Measurements from ENCODE around the gene CDC20. TPM values are rescaled to one million over a fixed set of nuclear protein-coding genes. Genes with fewer than 3 reads are reported as not detected.

The CDC20 gene
- total RNA-seq, 2 experiments from 2014 or later = 152 to 155 TPM

DNA sequence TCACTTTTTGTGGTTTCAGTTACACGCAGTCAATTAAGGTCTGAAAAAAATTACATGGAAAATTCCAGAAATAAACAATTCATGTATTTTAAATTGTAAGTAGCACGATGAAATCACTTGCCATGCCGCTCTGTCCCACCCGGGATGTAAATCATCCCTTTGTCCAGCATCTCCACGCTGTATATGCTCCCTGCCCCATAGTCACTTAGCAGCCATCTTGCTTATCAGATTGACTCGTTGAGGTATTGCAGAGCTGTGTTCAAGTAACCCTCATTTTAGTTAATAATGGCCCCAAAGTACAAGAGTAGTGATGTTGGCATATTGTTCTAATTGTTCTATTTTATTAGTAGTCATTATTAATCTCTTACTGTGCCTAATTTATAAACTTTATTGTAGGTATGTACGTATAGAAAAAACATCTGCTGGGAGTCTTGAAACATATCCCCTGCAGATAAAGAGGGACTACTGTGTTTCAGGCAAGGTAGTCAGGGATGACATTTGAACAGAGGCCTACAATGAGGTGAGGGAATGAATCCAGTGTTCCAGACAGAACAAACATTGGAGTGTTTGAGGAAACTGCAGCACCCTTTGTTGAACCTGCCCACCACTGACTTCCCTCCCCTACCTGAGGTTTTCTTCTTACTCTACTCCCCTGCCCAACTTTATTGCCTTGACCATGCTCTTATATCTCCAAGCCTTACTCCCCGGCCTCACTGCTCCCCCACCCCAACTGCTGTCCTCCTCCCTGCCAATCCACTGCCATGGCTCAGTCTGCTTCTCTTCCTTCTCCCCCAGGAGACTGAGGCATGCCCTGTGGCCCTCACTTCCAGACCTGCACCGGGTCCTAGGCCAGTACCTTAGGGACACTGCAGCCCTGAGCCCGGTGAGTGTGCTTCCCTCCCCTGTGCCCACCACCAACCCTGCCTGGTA, 7.1 kb upstream of the CDC20 start:
- Mint-ChIP-seq H3K36me3 (peaks cover 3% of the 10 kb centered on the region), H3K27me3 (no peaks in the 10 kb centered on the region), H3K27ac (no peak overlapping the region), H3K9me3 (no peaks in the 10 kb centered on the region), H3K4me1 (ENCODE audit: low read depth) (peaks cover 2% of the 10 kb centered on the region), H3K4me3 (no peak overlapping the region)
- intact Hi-C loops (cut with micrococcal nuclease) = no loop called here
- DNase-seq = no peak
- CTCF ChIA-PET = interaction anchor here (0.8 kb wide), 1 partner anchor 105 kb away, joined by 3 read pairs; no protein-coding TSS in a partner anchor
- POLR2A ChIA-PET = no interaction called here

DNA sequence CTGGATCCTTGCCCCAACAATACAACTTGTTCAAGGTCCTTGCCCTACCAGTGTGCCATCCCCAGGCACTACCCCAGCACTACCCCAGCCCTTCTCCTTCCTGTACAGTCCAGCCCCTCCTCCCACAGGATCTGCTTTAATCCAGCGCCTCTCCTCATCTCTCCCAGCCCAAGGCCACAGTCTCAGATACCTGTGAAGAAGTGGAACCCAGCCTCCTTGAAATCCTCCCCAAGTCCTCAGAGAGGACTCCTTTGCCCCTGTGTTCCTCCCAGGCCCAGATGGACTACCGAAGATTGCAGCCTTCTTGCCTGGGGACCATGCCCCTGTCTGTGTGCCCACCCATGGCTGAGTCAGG, 6.5 kb upstream of the CDC20 start:
- ChIA-PET POLR2A (no interaction called here), CTCF (interaction anchor here (0.8 kb wide), 1 partner anchor 106 kb away, joined by 3 read pairs; no protein-coding TSS in a partner anchor)
- no peak for DNase-seq
- Mint-ChIP-seq H3K27ac (no peak overlapping the region), H3K4me1 (ENCODE audit: low read depth) (peaks cover 2% of the 10 kb centered on the region), H3K36me3 (peaks cover 3% of the 10 kb centered on the region), H3K4me3 (no peak overlapping the region), H3K27me3 (no peaks in the 10 kb centered on the region), H3K9me3 (no peaks in the 10 kb centered on the region)
- intact Hi-C loops (cut with micrococcal nuclease) = no loop called here

DNA sequence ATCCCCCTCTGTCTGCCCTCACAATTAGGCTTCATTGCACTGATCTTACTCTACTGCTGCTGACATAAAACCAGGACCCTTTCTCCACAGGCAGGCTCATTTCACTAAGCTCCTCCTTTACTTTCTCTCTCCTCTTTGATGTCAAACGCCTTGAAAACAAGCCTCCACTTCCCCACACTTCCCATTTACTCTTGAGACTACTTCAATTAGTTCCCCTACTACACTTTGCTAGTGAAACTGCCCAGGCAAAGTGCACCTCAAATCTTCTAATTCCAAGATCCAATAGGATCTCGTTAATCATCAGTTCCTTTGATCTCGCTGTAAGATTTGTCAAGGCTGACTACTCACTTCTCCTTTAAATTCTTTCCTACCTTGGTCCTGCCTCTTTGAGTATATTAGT, 5.9 kb upstream of the CDC20 start:
- intact Hi-C loops (cut with micrococcal nuclease) = no loop called here
- no peak overlapping the region for H3K27ac Mint-ChIP-seq
- H3K4me1 Mint-ChIP-seq (ENCODE audit: low read depth) = peaks cover 4% of the 10 kb centered on the region
- no peak overlapping the region for H3K4me3 Mint-ChIP-seq
- H3K27me3 Mint-ChIP-seq = no peaks in the 10 kb centered on the region
- H3K9me3 Mint-ChIP-seq = no peaks in the 10 kb centered on the region
- no peak for DNase-seq
- CTCF ChIA-PET = interaction anchor here (0.8 kb wide), 1 partner anchor 106 kb away, joined by 3 read pairs; no protein-coding TSS in a partner anchor
- POLR2A ChIA-PET = interaction anchor here (0.6 kb wide), 1 partner anchor 73 kb away, joined by 3 read pairs; no protein-coding TSS in a partner anchor
- H3K36me3 Mint-ChIP-seq = peaks cover 3% of the 10 kb centered on the region

DNA sequence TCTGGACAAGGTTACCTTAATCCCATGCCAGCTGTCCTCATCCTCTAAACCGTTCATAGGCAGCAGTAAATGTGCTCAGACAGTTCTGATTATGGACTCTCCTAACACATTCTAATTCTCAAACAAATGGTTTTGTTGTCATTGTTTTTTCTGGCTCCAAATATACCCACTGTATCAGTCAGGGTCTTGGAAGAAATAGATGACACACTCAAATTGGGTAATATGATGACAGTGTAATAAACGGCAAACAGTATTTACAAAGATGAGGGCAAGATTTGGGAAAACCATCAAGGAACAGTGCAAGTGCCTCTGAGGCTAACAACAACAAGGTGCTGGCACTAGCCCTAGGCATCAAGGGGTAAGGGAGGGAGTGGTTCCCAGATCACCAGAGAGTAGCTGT, 4.3 kb upstream of the CDC20 start:
- intact Hi-C loops (cut with micrococcal nuclease) = no loop called here
- Mint-ChIP-seq H3K9me3 (no peaks in the 10 kb centered on the region), H3K4me1 (ENCODE audit: low read depth) (peaks cover 4% of the 10 kb centered on the region), H3K4me3 (no peak overlapping the region), H3K36me3 (peaks cover 7% of the 10 kb centered on the region), H3K27me3 (no peaks in the 10 kb centered on the region), H3K27ac (no peak overlapping the region)
- ChIA-PET CTCF (interaction anchor here (0.9 to 1.1 kb wide), 2 partner anchors 60 to 127 kb away, joined by 3 to 4 read pairs; no protein-coding TSS in a partner anchor), POLR2A (no interaction called here)
- no peak for DNase-seq

DNA sequence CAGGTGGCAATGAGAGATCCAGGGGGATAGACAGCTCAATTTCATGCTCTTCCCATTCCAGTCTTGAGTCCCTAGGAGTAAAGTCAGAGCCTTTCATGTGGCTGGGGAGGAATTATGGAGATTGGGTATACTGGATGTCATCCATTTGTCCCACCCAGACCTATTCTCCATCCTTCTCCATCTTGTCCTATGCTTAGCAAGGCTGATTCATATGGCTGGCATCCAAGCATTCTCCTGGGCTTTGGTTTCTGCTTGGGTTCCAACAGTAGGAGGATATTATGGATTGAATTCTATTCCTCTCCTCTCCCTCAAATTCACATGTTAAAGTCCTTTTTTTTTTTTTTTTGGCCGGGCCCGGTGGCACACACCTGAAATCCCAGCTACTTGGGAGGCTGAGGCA, 3.8 kb upstream of the CDC20 start:
- Mint-ChIP-seq H3K9me3 (no peaks in the 10 kb centered on the region), H3K27me3 (no peaks in the 10 kb centered on the region), H3K4me3 (no peak overlapping the region), H3K27ac (no peak overlapping the region), H3K36me3 (peaks cover 12% of the 10 kb centered on the region), H3K4me1 (ENCODE audit: low read depth) (peaks cover 7% of the 10 kb centered on the region)
- no peak for DNase-seq
- POLR2A ChIA-PET = no interaction called here
- CTCF ChIA-PET = interaction anchor here (0.9 to 1.1 kb wide), 2 partner anchors 59 to 128 kb away, joined by 3 to 4 read pairs; no protein-coding TSS in a partner anchor
- intact Hi-C loops (cut with micrococcal nuclease) = no loop called here

DNA sequence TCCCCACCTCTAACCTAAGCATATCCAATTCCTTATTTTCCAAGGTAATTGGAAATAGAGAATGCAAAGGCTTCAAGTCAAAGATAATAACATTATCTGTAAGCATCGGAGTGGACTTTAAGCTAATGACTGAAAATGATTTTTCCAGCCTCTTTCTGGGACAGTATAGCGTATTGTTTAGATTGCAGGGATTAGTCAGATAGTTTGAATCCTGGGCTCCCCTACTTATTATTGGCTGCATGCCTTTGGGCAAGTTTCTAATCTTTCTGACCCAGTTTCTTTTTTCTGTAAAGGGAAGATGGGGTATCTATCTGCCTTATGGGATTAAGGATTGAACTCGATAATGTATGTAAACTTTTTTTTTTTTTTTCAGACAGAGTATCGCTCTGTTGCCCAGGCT, 1.5 kb upstream of the CDC20 start:
- Mint-ChIP-seq H3K27ac (no peak overlapping the region), H3K36me3 (peaks cover 34% of the 10 kb centered on the region), H3K27me3 (no peaks in the 10 kb centered on the region), H3K4me1 (ENCODE audit: low read depth) (peaks cover 26% of the 10 kb centered on the region), H3K4me3 (peak overlapping the region; percentile 84), H3K9me3 (no peaks in the 10 kb centered on the region)
- ChIA-PET POLR2A (interaction anchor here (2.9 kb wide), 1 partner anchor 10 kb away, joined by 23 read pairs; the partner anchor contains the start of gene ELOVL1), CTCF (interaction anchor here (1.6 to 2.2 kb wide), 2 partner anchors 33 to 134 kb away, joined by 4 to 7 read pairs; no protein-coding TSS in a partner anchor)
- intact Hi-C loops (cut with micrococcal nuclease) = no loop called here
- DNase-seq = no peak

DNA sequence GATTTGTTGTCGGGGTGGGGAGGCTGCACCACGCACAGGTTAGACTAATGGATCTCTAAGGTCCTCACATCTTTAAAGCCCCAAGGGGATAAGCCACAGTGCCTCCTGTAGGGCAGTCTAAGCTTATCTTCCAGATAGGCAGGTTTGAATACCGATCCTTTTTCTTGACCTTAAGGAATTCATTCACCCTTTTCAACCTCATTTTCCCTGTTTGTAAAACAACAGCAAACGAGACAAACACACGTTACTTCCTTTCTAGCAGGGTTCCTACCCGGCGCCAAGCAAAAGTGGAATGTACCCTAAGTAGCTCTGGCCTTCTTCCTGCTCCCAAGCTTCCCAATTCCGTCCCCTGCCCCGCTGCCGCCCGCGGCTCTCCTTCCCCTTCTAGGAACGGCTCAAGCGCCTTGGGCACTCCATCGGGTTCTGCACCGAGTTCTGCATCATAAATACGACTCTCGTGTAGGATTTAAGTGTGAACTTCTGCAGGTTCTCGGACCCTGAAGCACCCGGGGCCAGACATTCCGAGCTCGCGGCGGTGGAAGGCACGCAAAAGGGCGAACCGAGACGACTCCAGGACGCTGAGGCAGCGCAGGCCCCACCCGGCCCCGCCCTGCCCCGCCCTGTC, 548 bp upstream of the CDC20 start:
- Mint-ChIP-seq H3K27me3 (no peaks in the 10 kb centered on the region), H3K4me1 (ENCODE audit: low read depth) (peaks cover 28% of the 10 kb centered on the region), H3K36me3 (peaks cover 37% of the 10 kb centered on the region), H3K27ac (peak overlapping the region; percentile 74), H3K9me3 (no peaks in the 10 kb centered on the region), H3K4me3 (peak overlapping the region; percentile 84)
- intact Hi-C loops (cut with micrococcal nuclease) = loop anchor here (1.0 to 2.0 kb wide), 5 partner anchors 10 to 185 kb away; partner anchors contain the start of genes CFAP57, EBNA1BP2 and ELOVL1
- ChIA-PET POLR2A (interaction anchor here (0.6 to 2.9 kb wide), 7 partner anchors 9 to 138 kb away, joined by 3 to 23 read pairs (median 3); partner anchors contain the start of genes ELOVL1, MED8 and SZT2), CTCF (interaction anchor here (0.6 to 2.2 kb wide), 10 partner anchors 10 to 194 kb away, joined by 3 to 14 read pairs (median 4); partner anchors contain the start of genes ELOVL1 and MED8)
- DNase-seq = peak; percentile 31

DNA sequence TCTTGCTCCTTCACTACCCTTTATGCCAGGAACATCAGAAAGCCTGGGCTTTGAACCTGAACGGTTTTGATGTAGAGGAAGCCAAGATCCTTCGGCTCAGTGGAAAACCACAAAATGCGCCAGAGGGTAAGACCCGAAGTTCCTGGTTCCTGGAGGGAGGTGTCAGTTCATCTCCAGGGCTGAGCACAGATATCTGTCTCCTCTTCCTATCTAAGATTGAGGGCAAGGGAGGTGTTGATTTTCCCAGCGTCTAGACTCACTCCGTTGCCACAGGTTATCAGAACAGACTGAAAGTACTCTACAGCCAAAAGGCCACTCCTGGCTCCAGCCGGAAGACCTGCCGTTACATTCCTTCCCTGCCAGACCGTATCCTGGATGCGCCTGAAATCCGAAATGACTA, 915 bp downstream of the CDC20 start:
- Mint-ChIP-seq H3K4me1 (ENCODE audit: low read depth) (peaks cover 28% of the 10 kb centered on the region), H3K36me3 (peaks cover 46% of the 10 kb centered on the region), H3K27me3 (no peaks in the 10 kb centered on the region)

DNA sequence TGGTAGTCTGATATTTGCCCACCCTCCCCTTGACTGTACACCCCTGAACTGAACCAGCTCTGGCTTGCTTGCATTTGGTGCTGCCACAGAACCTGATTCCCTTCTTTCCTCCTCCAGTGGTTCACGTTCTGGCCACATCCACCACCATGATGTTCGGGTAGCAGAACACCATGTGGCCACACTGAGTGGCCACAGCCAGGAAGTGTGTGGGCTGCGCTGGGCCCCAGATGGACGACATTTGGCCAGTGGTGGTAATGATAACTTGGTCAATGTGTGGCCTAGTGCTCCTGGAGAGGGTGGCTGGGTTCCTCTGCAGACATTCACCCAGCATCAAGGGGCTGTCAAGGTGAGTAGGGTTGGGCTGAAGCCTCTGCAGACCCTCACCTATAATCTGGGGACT, 1.8 kb downstream of the CDC20 start:
- Mint-ChIP-seq H3K27ac (peak overlapping the region; percentile 42), H3K9me3 (no peaks in the 10 kb centered on the region)

More for the DNA sequence above, 915 bp downstream of the CDC20 start:
- no peak for DNase-seq
- ChIA-PET POLR2A (interaction anchor here (2.9 kb wide), 1 partner anchor 8 kb away, joined by 23 read pairs; the partner anchor contains the start of gene ELOVL1), CTCF (interaction anchor here (0.7 kb wide), 1 partner anchor 133 kb away, joined by 3 read pairs; no protein-coding TSS in a partner anchor)
- Mint-ChIP-seq H3K27ac (peak overlapping the region; percentile 47), H3K4me3 (peak overlapping the region; percentile 84), H3K9me3 (no peaks in the 10 kb centered on the region)
- intact Hi-C loops (cut with micrococcal nuclease) = loop anchor here (2.0 to 10.0 kb wide), 3 partner anchors 187 to 1455 kb away; partner anchors contain the start of genes CFAP57 and EBNA1BP2

DNA sequence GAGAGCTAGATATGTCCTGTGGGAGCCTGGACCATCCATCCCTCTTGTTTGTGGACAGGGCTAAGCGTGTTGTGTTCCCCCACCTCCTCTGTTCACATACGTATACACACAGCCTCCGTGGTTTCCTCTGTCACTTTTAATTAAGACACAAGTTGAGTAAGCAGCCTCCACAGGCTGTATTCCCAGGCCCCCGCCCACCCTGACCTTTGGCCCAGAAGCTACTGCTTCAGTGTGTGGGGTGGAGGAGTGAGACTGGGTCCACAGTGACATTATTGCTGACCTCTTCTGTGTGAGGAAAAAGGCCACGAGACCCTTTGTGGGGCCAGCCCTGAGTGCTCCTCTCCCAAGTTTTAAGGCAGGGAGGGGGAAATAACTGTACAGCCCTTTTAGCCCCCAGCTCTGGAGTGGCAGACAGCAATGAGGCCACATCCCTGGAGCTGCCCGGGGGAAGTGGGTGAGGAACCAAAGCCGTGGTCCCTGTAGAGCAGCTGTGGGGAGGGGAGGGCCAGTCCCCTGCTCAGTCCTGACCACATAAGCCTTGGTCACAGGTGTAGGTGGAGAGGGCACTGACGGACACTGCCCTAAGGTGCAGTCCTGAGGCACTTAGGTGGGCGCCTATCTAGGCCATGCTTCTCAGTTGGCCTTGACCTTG, 4.6 kb downstream of the CDC20 start:
- H3K27me3 Mint-ChIP-seq = no peaks in the 10 kb centered on the region
- H3K36me3 Mint-ChIP-seq = peaks cover 52% of the 10 kb centered on the region
- POLR2A ChIA-PET = no interaction called here
- H3K9me3 Mint-ChIP-seq = no peaks in the 10 kb centered on the region
- H3K4me1 Mint-ChIP-seq (ENCODE audit: low read depth) = peaks cover 41% of the 10 kb centered on the region
- intact Hi-C loops (cut with micrococcal nuclease) = loop anchor here (10.0 kb wide), 2 partner anchors 429 to 1451 kb away; no protein-coding TSS in a partner anchor
- peak; percentile 28 for DNase-seq
- CTCF ChIA-PET = no interaction called here
- peak overlapping the region; percentile 39 for H3K27ac Mint-ChIP-seq
- no peak overlapping the region for H3K4me3 Mint-ChIP-seq

More for the DNA sequence above, 1.8 kb downstream of the CDC20 start:
- intact Hi-C loops (cut with micrococcal nuclease) = loop anchor here (10.0 kb wide), 2 partner anchors 426 to 1454 kb away; no protein-coding TSS in a partner anchor
- ChIA-PET CTCF (interaction anchor here (0.7 kb wide), 1 partner anchor 133 kb away, joined by 3 read pairs; no protein-coding TSS in a partner anchor), POLR2A (interaction anchor here (0.7 kb wide), 1 partner anchor 10 kb away, joined by 3 read pairs; no protein-coding TSS in a partner anchor)
- no peaks in the 10 kb centered on the region for H3K27me3 Mint-ChIP-seq
- H3K36me3 Mint-ChIP-seq = peaks cover 51% of the 10 kb centered on the region
- H3K4me1 Mint-ChIP-seq (ENCODE audit: low read depth) = peaks cover 35% of the 10 kb centered on the region
- peak overlapping the region; percentile 84 for H3K4me3 Mint-ChIP-seq
- no peak for DNase-seq

DNA sequence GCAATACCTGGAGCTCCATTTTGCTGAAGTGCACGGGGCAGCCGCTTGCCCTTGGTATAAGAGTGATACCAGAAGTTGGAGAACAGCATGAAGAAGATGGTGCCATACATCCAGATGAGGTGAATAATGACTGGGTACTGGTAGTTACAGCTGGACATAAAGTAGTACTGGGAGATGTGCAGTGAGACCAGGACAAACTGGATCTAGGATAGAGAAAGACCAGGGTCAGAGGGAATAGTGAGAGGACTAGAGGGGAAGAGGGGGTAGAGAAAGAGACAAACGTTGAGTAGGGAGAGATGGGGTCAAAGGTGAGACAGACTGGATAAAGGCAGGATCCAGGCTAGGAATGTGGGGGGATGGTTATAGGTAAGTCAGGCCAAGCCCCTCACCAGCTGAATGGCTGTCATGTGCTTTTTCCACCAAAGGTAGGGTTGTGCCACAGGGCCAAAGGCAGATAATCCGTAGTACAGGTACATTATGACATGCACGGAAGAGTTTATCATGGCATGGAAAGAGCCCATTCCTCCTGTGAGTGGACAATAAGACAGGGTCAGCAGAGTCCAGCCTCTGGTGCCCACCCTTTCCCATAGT, 5.2 kb downstream of the CDC20 start:
- POLR2A ChIA-PET = no interaction called here
- Mint-ChIP-seq H3K4me3 (no peak overlapping the region), H3K4me1 (ENCODE audit: low read depth) (peaks cover 46% of the 10 kb centered on the region), H3K36me3 (peaks cover 53% of the 10 kb centered on the region), H3K9me3 (no peaks in the 10 kb centered on the region), H3K27me3 (no peaks in the 10 kb centered on the region), H3K27ac (no peak overlapping the region)
- CTCF ChIA-PET = no interaction called here
- DNase-seq = no peak
- intact Hi-C loops (cut with micrococcal nuclease) = loop anchor here (10.0 kb wide), 2 partner anchors 429 to 1451 kb away; no protein-coding TSS in a partner anchor

Data from activated CD4-positive, alpha-beta memory T cell treated with anti-CD3 and anti-CD28 coated beads for 36 hours (primary cell).